Hepatocyte (in vitro differentiated cells): ENCODE measurements around the gene RAP1GAP. TPM values are rescaled to one million over a fixed set of nuclear protein-coding genes. Genes with fewer than 3 reads are reported as not detected.

Experiments
- DNase-seq: peaks from one replicate; pipeline ENCODE4 v3.0.0-alpha.2; 2016; ENCODE audit warnings: low spot score
- H2AFZ ChIP-seq: fragments of 200-600 bp; sonication (generic); 2 replicates; pipeline ENCODE4 v1.6.0; 2016; ENCODE audit warnings: antibody characterized with exemption, mild to moderate bottlenecking
- H3K27ac ChIP-seq: fragments of 200-600 bp; sonication (generic); 2 replicates; pipeline ENCODE4 v1.5.1; 2016; ENCODE audit warnings: mild to moderate bottlenecking
- H3K27me3 ChIP-seq: fragments of 200-600 bp; sonication (generic); 2 replicates; pipeline ENCODE4 v1.6.1; 2016
- H3K36me3 ChIP-seq: fragments of 200-600 bp; sonication (generic); replicated peaks from 2 replicates; pipeline ENCODE4 v1.5.1; 2016; ENCODE audit warnings: low read depth; ENCODE audit not compliant: insufficient read depth
- H3K4me1 ChIP-seq: fragments of 200-600 bp; sonication (generic); 2 replicates; pipeline ENCODE4 v1.5.1; 2016; ENCODE audit warnings: mild to moderate bottlenecking, moderate library complexity; ENCODE audit not compliant: insufficient read depth
- H3K4me2 ChIP-seq: fragments of 200-600 bp; sonication (generic); 2 replicates; pipeline ENCODE4 v1.6.0; 2016
- H3K4me3 ChIP-seq: fragments of 200-600 bp; sonication (generic); 2 replicates; pipeline ENCODE4 v1.5.1; 2016; ENCODE audit warnings: mild to moderate bottlenecking
- H3K79me2 ChIP-seq: fragments of 200-600 bp; sonication (generic); 2 replicates; pipeline ENCODE4 v1.6.0; 2017; ENCODE audit warnings: mild to moderate bottlenecking
- H3K9me2 ChIP-seq: fragments of 200-600 bp; sonication (generic); replicated peaks from 2 replicates; pipeline ENCODE4 v1.6.0; 2017; ENCODE audit warnings: mild to moderate bottlenecking; ENCODE audit not compliant: insufficient read depth
- H3K9me3 ChIP-seq: fragments of 200-600 bp; sonication (generic); 2 replicates; pipeline ENCODE4 v1.5.1; 2016; ENCODE audit warnings: low read depth, mild to moderate bottlenecking
- H4K20me1 ChIP-seq: fragments of 200-600 bp; sonication (generic); 2 replicates; pipeline ENCODE4 v1.6.0; 2016; ENCODE audit warnings: mild to moderate bottlenecking; ENCODE audit not compliant: insufficient read depth, poor library complexity, severe bottlenecking
- EZH2 ChIP-seq: fragments of 200-600 bp; sonication (generic); IDR thresholded peaks from 2 replicates; pipeline ENCODE4 v1.6.1; 2016; ENCODE audit warnings: antibody characterized with exemption, mild to moderate bottlenecking, borderline replicate concordance
- EZH2phosphoT487 ChIP-seq: fragments of 200-600 bp; sonication (generic); IDR thresholded peaks from one replicate; pipeline ENCODE4 v1.6.1; 2018; ENCODE audit warnings: antibody characterized with exemption, mild to moderate bottlenecking, low read depth, moderate library complexity; ENCODE audit not compliant: unreplicated experiment, severe bottlenecking
- WGBS: methylation state at CpG from one replicate; pipeline ENCODE4 v1.1.6; 2016; ENCODE audit warnings: low lambda C conversion rate; ENCODE audit errors: missing lambda C conversion rate; 5-methylcytosine and 5-hydroxymethylcytosine counted together
- polyA plus RNA-seq: library from polyadenylated mRNA; unstranded; fragments of >200 nt; fragmentation: Nextera tagmentation; extraction: Ambion mirVana; gene quantifications from 2 replicates; pipeline ENCODE4 v1.2.1, GENCODE V29; 2016
- total RNA-seq: library from RNA; depleted of rRNA; stranded (reverse); fragments of >200 nt; gene quantifications from 2 replicates; pipeline ENCODE4 v1.2.3, GENCODE V29; 2014
- TF ChIP-seq, protein P1 (sequence below): fragments of 200-600 bp; sonication (generic); IDR thresholded peaks from 2 replicates; pipeline ENCODE4 v1.5.1; 2016; ENCODE audit warnings: antibody characterized with exemption, mild to moderate bottlenecking; ENCODE audit not compliant: poor library complexity

Gene RAP1GAP
- total and polyA plus RNA-seq, 2 experiments from 2014 or later: 12.3 to 18.0 TPM

DNA sequence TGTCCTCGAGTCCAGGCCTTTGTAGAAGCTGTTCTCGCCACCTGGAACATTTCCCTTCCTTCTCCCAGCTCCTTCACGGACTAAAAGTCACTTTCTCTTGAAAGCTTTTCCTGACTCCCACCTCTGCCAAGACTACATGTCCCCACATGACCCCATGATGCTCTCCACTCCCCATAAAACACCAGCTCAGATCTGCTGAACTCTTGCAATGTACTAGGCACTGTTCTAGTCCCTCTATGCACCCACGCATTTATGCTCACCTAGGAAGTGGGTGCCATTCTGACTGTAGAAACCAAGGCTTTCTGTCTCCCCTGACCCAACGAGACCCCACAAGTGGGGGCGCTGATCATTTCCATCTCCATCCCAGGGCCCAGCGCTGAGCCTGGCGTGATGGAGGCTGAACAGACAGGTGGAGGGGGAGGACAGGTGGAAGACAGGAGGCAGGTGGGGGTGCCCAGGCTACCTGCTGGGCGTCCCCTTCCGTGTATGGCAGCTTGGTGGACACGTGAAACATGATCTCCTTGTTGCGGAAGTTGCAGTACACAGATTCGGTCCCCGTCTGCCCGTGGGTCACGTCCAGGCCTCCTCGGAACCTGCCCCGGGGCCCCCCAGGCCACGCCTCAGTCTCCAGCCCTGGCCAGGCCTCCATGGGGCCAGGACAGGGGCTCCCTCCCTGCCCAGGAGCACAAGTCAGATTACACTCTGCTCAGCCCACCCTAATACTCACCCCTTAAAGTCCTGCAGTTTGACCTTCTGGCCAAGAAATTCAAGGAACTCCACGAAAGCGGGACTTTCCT lies 58.0 kb downstream of the RAP1GAP start:
- Histone ChIP-seq H3K79me2 (no peaks in the 10 kb centered on the region), H3K4me3 (no peak overlapping the region), H4K20me1 (no peaks in the 10 kb centered on the region), H2AFZ (no peak overlapping the region), H3K27me3 (no peaks in the 10 kb centered on the region), H3K36me3 (no peaks in the 10 kb centered on the region), H3K9me2 (no peaks in the 10 kb centered on the region), H3K27ac (no peak overlapping the region), H3K4me2 (no peak overlapping the region), H3K9me3 (no peaks in the 10 kb centered on the region), H3K4me1 (no peaks in the 10 kb centered on the region)
- TF ChIP-seq EZH2 (no peak), EZH2phosphoT487 (no peak)
- TF ChIP-seq, protein P1, sequence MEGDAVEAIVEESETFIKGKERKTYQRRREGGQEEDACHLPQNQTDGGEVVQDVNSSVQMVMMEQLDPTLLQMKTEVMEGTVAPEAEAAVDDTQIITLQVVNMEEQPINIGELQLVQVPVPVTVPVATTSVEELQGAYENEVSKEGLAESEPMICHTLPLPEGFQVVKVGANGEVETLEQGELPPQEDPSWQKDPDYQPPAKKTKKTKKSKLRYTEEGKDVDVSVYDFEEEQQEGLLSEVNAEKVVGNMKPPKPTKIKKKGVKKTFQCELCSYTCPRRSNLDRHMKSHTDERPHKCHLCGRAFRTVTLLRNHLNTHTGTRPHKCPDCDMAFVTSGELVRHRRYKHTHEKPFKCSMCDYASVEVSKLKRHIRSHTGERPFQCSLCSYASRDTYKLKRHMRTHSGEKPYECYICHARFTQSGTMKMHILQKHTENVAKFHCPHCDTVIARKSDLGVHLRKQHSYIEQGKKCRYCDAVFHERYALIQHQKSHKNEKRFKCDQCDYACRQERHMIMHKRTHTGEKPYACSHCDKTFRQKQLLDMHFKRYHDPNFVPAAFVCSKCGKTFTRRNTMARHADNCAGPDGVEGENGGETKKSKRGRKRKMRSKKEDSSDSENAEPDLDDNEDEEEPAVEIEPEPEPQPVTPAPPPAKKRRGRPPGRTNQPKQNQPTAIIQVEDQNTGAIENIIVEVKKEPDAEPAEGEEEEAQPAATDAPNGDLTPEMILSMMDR: no peak
- DNase-seq: no peak
- 86% methylated on average over 21 of the region's 21 CpGs for WGBS

DNA sequence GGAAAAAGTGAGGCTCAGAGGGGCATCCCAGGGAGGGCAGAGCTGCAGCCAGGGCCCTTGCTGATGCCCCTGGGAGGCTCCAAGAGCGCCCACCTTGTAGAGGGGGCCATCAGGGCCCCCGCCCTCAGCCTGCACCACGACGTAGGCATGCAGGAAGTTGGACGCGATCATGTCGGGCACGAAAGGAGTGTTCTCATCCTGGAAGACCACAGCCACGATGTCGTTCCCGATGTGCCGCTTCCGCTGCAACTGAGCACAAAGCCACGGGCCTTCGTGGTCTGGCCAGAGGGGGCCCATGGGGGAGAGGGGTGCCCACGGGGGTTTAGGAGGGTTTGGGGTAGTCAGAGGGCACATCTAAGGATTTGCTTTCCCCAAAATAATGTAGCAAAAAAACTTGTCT lies 59.1 kb downstream of the RAP1GAP start:
- Histone ChIP-seq H3K4me1 (no peaks in the 10 kb centered on the region), H3K9me3 (no peaks in the 10 kb centered on the region), H4K20me1 (no peaks in the 10 kb centered on the region), H3K9me2 (no peaks in the 10 kb centered on the region), H3K27me3 (no peaks in the 10 kb centered on the region), H3K4me2 (no peak overlapping the region), H3K79me2 (no peaks in the 10 kb centered on the region), H2AFZ (no peak overlapping the region), H3K4me3 (no peak overlapping the region), H3K36me3 (no peaks in the 10 kb centered on the region), H3K27ac (no peak overlapping the region)
- TF ChIP-seq EZH2phosphoT487 (no peak), EZH2 (no peak)
- TF ChIP-seq, protein P1: no peak
- WGBS: 99% methylated on average over 14 of the region's 16 CpGs
- no peak for DNase-seq

DNA sequence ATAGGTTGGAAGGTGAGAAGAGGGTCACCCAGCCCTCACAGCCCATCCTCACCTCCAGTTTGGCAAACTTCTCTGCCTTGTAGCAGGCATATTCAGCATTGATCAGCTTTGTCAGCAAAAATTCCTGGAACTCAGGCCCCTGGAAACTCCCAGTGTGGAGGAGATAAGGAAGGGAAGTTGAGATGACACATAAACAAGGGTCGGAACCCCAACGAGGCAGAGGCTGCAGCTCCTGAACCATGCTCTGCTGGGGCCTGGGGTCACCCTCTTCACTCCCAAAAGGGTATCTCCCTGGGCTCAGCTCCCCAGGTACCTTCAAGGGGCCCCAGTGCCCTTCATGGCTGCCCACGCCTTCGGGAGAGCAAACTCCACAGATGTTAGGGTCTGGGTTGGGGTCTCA lies 60.4 kb downstream of the RAP1GAP start:
- Histone ChIP-seq H3K36me3 (no peaks in the 10 kb centered on the region), H3K4me1 (no peaks in the 10 kb centered on the region), H3K27ac (peak overlapping the region; percentile 27), H3K9me3 (no peaks in the 10 kb centered on the region), H3K79me2 (no peaks in the 10 kb centered on the region), H3K4me3 (no peak overlapping the region), H4K20me1 (no peaks in the 10 kb centered on the region), H3K27me3 (no peaks in the 10 kb centered on the region), H3K4me2 (no peak overlapping the region), H2AFZ (no peak overlapping the region), H3K9me2 (no peaks in the 10 kb centered on the region)
- 62% methylated on average over 4 of the region's 4 CpGs for WGBS
- DNase-seq: no peak
- TF ChIP-seq EZH2 (no peak), EZH2phosphoT487 (no peak)
- TF ChIP-seq, protein P1: no peak
